Measurements from ENCODE around the gene NOD1.

DNA sequence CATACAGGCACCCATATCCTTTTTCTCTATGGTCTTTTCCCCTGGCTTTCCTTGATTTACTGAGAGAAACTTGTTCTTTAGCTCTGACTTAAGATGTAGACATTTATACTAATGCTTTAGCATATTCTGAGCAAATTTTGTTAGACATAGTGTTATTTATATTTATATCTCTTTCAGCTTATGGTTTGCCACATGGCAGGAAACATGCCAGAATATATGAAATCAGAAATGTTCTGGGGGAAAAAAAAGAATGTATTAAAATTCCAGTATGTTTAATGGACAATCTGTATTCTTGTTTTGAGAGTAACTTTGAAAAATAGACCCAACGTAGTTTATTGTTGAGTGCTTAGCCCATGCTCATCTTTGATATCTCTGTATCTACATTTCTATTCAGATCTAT, 36.2 kb upstream of the NOD1 start:
- TF ChIP-seq, protein P1, sequence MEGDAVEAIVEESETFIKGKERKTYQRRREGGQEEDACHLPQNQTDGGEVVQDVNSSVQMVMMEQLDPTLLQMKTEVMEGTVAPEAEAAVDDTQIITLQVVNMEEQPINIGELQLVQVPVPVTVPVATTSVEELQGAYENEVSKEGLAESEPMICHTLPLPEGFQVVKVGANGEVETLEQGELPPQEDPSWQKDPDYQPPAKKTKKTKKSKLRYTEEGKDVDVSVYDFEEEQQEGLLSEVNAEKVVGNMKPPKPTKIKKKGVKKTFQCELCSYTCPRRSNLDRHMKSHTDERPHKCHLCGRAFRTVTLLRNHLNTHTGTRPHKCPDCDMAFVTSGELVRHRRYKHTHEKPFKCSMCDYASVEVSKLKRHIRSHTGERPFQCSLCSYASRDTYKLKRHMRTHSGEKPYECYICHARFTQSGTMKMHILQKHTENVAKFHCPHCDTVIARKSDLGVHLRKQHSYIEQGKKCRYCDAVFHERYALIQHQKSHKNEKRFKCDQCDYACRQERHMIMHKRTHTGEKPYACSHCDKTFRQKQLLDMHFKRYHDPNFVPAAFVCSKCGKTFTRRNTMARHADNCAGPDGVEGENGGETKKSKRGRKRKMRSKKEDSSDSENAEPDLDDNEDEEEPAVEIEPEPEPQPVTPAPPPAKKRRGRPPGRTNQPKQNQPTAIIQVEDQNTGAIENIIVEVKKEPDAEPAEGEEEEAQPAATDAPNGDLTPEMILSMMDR (IDR thresholded peaks at IDR 0.05): no peak
- TF ChIP-seq EP300 (IDR thresholded peaks at IDR 0.05) (no peak), POLR2A (IDR thresholded peaks at IDR 0.05) (no peak)

Measured in sigmoid colon (tissue), 4 donors.